Smooth muscle cell (in vitro differentiated cells): ENCODE data around the gene CELF2. TPM values are rescaled to one million over a fixed set of nuclear protein-coding genes. Genes with fewer than 3 reads are reported as not detected.

Experiments
- DNase-seq: peaks from one replicate; lab custom pipeline; 2025; ENCODE audit not compliant: unreplicated experiment; lab: John Stamatoyannopoulos, UW
- H2AFZ ChIP-seq: fragments of 200-600 bp; sonication (generic); 2 replicates; pipeline ENCODE4 v1.6.0; 2016; ENCODE audit warnings: antibody characterized with exemption, low read depth, mild to moderate bottlenecking
- H3F3A ChIP-seq: fragments of 200-600 bp; sonication (generic); 2 replicates; pipeline ENCODE4 v1.6.0; 2017; ENCODE audit warnings: antibody characterized with exemption, low read depth
- H3K27ac ChIP-seq: fragments of 200-600 bp; sonication (generic); 2 replicates; pipeline ENCODE4 v1.5.1; 2016; ENCODE audit warnings: low read depth, mild to moderate bottlenecking
- H3K27me3 ChIP-seq: fragments of 200-600 bp; sonication (generic); 2 replicates; pipeline ENCODE4 v1.6.1; 2016; ENCODE audit warnings: low read depth, mild to moderate bottlenecking
- H3K36me3 ChIP-seq: fragments of 200-600 bp; sonication (generic); 2 replicates; pipeline ENCODE4 v1.5.1; 2016; ENCODE audit warnings: low read depth
- H3K4me1 ChIP-seq: fragments of 200-600 bp; sonication (generic); 2 replicates; pipeline ENCODE4 v1.5.1; 2016; ENCODE audit warnings: low read depth
- H3K4me2 ChIP-seq: fragments of 200-600 bp; sonication (generic); 2 replicates; pipeline ENCODE4 v1.6.0; 2016; ENCODE audit warnings: mild to moderate bottlenecking
- H3K4me3 ChIP-seq: fragments of 200-600 bp; sonication (generic); 2 replicates; pipeline ENCODE4 v1.5.1; 2016; ENCODE audit warnings: mild to moderate bottlenecking
- H3K79me2 ChIP-seq: fragments of 200-600 bp; sonication (generic); 2 replicates; pipeline ENCODE4 v1.6.0; 2016; ENCODE audit warnings: low read depth, mild to moderate bottlenecking
- H3K9ac ChIP-seq: fragments of 200-600 bp; sonication (generic); 2 replicates; pipeline ENCODE4 v1.6.0; 2016; ENCODE audit warnings: low read depth
- H3K9me3 ChIP-seq: fragments of 200-600 bp; sonication (generic); replicated peaks from 2 replicates; pipeline ENCODE4 v1.5.1; 2016; ENCODE audit warnings: low read depth
- H4K20me1 ChIP-seq: fragments of 200-600 bp; sonication (generic); 2 replicates; pipeline ENCODE4 v1.6.0; 2016; ENCODE audit warnings: low read depth
- WGBS: methylation state at CpG from one replicate; pipeline ENCODE4 v1.1.7; 2016; ENCODE audit warnings: low lambda C conversion rate; 5-methylcytosine and 5-hydroxymethylcytosine counted together
- polyA plus RNA-seq: library from polyadenylated mRNA; unstranded; fragments of >200 nt; fragmentation: Nextera tagmentation; extraction: Ambion mirVana; gene quantifications from 2 replicates; pipeline ENCODE4 v1.2.1, GENCODE V29; 2016
- total RNA-seq: library from RNA; depleted of rRNA; stranded (reverse); fragments of >200 nt; gene quantifications from 2 replicates; pipeline ENCODE4 v1.2.3, GENCODE V29; 2014
- TF ChIP-seq, protein P1 (sequence below): fragments of 200-600 bp; sonication (generic); IDR thresholded peaks from 2 replicates; pipeline ENCODE4 v1.5.1; 2017; ENCODE audit warnings: borderline replicate concordance, mild to moderate bottlenecking, antibody characterized with exemption; ENCODE audit not compliant: insufficient read depth, poor library complexity, severe bottlenecking

The CELF2 gene
- total and polyA plus RNA-seq, 2 experiments from 2014 or later: 3.0 to 4.7 TPM

DNA sequence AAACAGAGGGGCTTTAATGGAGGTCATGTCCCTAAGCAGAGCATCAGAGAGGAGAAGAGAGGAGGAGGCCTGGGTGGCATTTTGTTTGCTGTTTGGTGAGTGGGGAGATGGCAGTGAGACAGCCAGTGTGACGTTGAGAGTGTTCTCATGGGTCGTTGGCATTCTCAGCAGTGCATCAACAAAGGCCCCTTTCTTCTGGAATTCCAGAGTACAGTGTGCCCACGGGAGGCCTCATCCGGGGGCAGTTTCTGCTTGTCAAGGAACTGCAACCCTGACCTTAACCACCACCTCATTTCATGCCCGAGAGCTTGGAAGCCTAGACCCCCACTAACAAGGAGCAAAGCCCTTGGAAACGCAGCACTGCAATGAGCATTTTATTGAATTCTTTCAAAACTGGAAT is 92.9 kb downstream of the CELF2 start:
- DNase-seq: no peak
- no peak overlapping the region for H3K4me2 ChIP-seq
- 67% methylated on average over 6 of the region's 6 CpGs for WGBS
- no peaks in the 10 kb centered on the region for H3K9me3 ChIP-seq
- H3K9ac ChIP-seq: no peak overlapping the region
- H3F3A ChIP-seq: no peaks in the 10 kb centered on the region
- no peaks in the 10 kb centered on the region for H3K27me3 ChIP-seq
- H3K79me2 ChIP-seq: no peaks in the 10 kb centered on the region
- H3K36me3 ChIP-seq: no peaks in the 10 kb centered on the region
- no peak overlapping the region for H2AFZ ChIP-seq
- no peaks in the 10 kb centered on the region for H3K4me1 ChIP-seq
- H4K20me1 ChIP-seq: no peaks in the 10 kb centered on the region
- TF ChIP-seq, protein P1, sequence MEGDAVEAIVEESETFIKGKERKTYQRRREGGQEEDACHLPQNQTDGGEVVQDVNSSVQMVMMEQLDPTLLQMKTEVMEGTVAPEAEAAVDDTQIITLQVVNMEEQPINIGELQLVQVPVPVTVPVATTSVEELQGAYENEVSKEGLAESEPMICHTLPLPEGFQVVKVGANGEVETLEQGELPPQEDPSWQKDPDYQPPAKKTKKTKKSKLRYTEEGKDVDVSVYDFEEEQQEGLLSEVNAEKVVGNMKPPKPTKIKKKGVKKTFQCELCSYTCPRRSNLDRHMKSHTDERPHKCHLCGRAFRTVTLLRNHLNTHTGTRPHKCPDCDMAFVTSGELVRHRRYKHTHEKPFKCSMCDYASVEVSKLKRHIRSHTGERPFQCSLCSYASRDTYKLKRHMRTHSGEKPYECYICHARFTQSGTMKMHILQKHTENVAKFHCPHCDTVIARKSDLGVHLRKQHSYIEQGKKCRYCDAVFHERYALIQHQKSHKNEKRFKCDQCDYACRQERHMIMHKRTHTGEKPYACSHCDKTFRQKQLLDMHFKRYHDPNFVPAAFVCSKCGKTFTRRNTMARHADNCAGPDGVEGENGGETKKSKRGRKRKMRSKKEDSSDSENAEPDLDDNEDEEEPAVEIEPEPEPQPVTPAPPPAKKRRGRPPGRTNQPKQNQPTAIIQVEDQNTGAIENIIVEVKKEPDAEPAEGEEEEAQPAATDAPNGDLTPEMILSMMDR: no peak
- no peak overlapping the region for H3K4me3 ChIP-seq
- H3K27ac ChIP-seq: no peak overlapping the region

DNA sequence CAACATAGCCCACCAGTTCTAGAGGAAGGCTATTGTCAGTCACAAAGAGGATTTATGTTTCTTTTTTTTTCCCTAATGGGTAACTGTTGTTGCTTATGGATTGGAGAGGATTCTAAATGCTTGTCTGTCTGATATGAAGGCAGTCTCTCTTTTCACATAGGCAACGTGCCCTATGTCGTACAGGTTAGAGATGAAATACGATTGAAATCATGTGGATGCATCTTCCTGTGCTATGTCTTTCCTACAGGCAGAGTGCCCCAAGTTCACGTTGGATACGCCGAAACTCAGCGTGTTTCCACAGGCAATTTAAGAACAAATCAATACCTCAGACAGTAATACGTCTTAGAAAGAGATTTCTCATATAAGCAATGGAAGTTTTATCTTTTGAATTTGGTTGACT is 93.8 kb downstream of the CELF2 start:
- Histone ChIP-seq H3K27me3 (no peaks in the 10 kb centered on the region), H3K27ac (no peak overlapping the region), H3K4me3 (no peak overlapping the region), H2AFZ (no peak overlapping the region), H3K79me2 (no peaks in the 10 kb centered on the region), H3K4me1 (no peaks in the 10 kb centered on the region), H3K9me3 (no peaks in the 10 kb centered on the region), H3K9ac (no peak overlapping the region), H4K20me1 (no peaks in the 10 kb centered on the region), H3K4me2 (no peak overlapping the region), H3K36me3 (no peaks in the 10 kb centered on the region), H3F3A (no peaks in the 10 kb centered on the region)
- no peak for DNase-seq
- WGBS: 97% methylated on average over 8 of the region's 8 CpGs
- TF ChIP-seq, protein P1: no peak

DNA sequence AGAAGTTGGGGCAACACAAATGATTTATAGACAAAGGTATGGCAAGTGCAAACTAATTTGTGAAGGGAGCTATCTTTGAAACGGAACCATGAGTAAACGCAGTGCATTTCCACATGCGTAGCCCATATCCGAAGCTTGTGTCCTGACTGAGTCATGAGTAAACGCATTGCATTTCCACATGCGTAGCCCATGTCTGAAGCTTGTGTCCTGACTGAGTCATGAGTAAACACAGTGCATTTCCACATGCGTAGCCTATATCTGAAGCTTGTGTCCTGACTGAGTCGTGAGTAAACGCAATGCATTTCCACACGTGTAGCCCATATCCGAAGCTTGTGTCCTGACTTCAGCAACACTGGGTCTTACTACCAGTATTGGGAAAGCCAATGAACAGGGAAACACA is 95.0 kb downstream of the CELF2 start:
- no peaks in the 10 kb centered on the region for H3K36me3 ChIP-seq
- no peak overlapping the region for H3K4me2 ChIP-seq
- H4K20me1 ChIP-seq: no peaks in the 10 kb centered on the region
- H2AFZ ChIP-seq: no peak overlapping the region
- TF ChIP-seq, protein P1: no peak
- no peaks in the 10 kb centered on the region for H3K9me3 ChIP-seq
- no peak for DNase-seq
- H3K4me1 ChIP-seq: no peaks in the 10 kb centered on the region
- H3K27ac ChIP-seq: no peak overlapping the region
- no peak overlapping the region for H3K4me3 ChIP-seq
- H3K27me3 ChIP-seq: no peaks in the 10 kb centered on the region
- no peaks in the 10 kb centered on the region for H3K79me2 ChIP-seq
- no peak overlapping the region for H3K9ac ChIP-seq
- WGBS: 88% methylated on average over 11 of the region's 11 CpGs
- H3F3A ChIP-seq: no peaks in the 10 kb centered on the region

DNA sequence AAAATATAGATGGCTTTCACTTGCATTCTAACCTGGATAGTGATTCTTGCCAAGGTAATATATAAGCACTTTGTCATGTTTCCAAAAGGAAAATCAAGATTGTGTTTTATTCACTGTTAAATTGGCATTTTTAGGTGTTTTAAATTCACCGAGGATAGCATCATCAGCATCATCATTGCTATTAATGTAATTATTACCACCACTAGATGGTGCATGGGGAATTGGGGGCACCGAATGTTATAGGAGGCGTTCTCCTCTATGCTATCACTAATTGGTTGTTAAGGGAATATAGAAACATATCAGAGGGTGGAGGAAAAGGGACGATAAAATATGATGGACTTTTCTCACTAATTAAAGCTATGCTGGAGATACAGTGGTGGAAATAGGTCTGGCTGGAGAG is 95.5 kb downstream of the CELF2 start:
- Histone ChIP-seq H3K4me1 (no peaks in the 10 kb centered on the region), H3K27me3 (no peaks in the 10 kb centered on the region), H4K20me1 (no peaks in the 10 kb centered on the region), H3K9me3 (no peaks in the 10 kb centered on the region), H3F3A (no peaks in the 10 kb centered on the region), H3K36me3 (no peaks in the 10 kb centered on the region), H3K9ac (no peak overlapping the region), H3K27ac (no peak overlapping the region), H3K79me2 (no peaks in the 10 kb centered on the region), H3K4me2 (no peak overlapping the region), H3K4me3 (no peak overlapping the region), H2AFZ (no peak overlapping the region)
- no peak for DNase-seq
- TF ChIP-seq, protein P1: no peak
- WGBS: 92% methylated on average over 4 of the region's 4 CpGs
